NCI-H2107 (cell line): ENCODE measurements around the gene GRAMD1C.

Experiments
- DNase-seq: peaks from one replicate; lab custom pipeline; 2025; lab: John Stamatoyannopoulos, UW

GRAMD1C gene

DNA sequence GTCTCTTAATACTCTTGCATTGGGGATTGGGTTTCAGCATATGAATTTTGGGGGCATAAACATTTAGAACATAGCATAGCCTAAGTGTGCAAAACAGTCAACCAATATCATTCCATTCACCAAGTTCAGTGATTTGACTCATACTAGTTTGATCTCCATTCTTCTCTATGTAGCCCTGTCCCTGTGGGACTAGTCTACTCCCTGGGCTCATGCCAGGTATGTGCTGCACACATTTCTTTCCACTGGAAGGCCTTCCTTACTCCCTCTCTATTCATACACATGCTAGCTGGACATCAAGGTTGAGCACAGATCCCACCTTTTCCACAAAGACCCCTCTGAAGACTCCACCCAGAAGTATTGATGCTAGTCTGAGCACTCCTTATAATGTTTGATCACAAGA, 114.3 kb downstream of the GRAMD1C start:
- DNase-seq = no peak

DNA sequence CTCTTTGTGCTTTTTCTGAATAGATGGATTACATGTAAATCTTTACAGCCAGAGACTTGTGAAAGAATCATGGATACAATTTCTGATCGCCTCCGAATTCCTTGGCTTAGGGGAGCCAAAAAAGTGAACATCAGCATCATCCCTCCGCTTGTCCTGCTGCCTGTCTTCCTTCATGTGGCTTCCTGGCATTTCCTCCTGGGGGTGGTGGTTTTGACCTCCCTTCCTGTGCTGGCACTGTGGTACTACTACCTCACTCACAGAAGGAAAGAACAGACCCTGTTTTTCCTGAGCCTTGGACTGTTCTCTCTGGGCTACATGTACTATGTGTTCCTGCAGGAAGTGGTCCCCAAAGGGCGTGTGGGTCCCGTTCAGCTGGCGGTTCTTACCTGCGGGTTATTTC, 115.1 kb downstream of the GRAMD1C start:
- DNase-seq = no peak

DNA sequence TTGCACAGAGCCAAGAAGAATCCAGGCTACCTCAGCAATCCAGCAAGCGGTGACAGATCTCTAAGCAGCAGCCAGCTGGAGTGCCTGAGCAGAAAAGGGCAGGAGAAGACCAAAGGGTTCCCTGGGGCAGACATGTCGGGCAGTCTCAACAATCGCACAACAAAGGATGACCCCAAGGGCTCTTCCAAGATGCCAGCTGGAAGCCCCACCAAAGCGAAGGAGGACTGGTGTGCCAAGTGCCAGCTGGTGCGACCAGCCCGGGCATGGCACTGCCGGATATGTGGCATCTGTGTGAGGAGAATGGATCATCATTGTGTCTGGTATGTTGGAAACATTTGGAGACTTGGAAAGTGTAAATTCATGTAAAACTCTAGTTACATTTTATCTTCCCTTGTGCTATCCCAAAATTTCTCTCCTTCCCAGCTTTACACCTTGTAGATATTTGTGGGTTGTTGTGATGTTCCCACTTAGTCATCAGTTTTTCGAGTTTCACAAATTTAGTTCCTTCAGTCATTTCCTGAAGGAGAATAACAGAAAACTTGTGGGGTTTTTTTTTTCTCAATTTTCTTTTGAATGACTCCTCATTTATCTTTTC, 115.6 kb downstream of the GRAMD1C start:
- DNase-seq = no peak

DNA sequence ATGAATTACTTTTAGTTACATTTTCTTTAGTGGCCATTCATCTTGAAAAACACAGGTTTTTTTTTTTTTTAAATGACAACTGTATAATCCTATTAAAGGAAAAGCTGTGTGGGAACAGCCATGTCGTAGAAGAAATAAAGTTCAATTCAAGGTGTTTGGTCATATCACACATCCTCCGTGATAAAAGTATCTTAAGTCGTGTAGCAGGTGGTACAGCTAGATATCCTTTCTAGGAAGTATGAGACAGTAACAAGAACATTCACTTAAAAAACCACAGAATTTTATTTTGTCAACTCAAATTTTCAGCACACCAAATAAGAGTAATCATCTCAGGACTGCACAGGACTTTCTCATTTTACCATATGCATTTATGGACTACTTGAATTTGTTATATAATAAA, 125.3 kb downstream of the GRAMD1C start:
- no peak for DNase-seq

DNA sequence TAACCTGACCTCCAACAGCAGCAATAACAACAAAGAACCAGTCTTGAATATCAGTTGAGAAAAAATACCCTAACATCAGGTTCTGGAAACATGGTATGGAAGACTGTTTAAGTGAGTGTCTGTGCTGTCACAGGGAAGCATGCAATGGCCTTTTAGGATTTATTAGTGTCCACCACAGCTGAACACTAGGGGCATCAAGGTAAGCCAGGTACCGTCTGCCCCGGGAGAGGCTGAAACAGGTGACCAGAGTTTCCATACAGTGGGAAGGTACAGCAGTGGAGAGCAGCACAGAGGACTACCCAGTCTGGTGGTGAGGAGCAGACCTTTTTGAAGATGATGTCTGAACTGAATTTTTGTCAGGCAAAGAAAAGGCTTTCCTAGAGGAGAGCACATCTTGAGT, 127.6 kb downstream of the GRAMD1C start:
- no peak for DNase-seq

DNA sequence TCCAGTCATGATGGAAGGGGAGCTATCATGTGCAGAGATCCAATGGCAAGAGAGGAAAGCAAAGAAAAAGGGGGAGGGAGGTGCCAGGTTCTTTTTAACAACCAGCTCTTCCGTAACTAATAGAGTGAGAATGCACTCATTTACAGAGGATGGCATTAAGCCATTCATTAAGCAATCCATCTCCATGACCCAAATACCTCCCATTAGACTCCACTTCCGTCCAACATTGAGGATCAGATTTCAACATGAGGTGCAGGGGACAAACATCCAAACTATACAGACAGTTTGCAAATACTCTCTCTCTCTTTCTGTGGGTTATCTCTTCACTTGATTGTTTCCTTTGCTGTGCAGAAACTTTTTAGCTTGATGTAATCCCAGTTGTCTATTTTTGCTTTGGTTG, 130.4 kb downstream of the GRAMD1C start:
- DNase-seq = no peak

DNA sequence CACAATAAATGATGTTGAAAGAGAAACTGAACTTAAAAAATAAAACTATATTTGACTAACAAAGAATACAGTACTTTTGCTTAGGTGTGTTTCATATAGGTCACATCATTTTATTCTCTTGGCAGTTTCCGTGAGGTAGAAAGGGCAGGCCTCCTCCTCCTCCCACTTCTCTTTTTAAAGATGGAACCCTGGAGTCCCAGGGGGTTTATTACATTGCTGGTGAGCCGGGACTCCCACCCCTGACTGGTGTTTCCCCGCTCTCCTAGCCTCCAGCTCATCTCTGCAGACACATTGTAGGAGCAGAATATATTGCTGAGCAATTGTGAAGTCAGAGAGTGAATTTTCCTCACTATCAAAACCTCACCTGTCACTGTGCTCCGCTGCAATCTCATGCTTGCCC, 139.2 kb downstream of the GRAMD1C start:
- DNase-seq = no peak

DNA sequence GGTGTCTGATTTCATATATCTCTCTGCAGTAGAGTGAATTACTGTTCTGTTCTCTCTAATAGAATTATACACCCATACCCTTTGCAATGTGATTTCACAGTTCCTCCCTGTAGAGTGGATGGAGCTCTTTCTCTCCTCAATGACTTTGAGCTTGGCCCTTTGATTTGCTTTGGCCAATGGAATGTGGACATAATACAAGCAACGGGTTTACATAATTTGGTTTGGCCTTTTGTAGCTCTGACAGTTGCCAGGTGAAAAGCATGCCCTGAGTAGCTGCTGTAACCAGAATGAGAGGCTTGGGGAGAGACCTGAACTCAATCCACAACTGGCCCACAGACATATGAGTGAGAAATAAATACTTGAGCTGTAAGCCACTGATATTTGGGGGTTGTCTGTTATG, 141.3 kb downstream of the GRAMD1C start:
- DNase-seq = no peak

DNA sequence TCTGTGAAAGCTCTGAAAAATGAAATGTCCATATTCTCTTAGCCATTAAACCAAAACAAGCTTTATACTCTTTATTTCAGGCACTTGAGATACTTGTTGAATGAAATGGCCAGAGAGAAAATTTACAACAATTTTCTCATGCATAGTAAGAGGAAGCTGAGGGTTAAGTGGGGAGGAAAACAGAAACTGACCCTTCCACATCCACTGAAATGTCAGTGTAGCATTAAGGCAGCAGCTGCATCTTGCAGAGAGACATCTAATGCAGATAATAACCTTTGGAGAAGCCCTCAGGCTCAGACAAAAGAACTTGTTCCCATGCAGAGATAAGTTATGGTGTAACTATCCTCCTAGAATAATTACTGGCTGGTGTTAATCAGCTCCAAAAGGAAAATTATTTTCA, 143.2 kb downstream of the GRAMD1C start:
- DNase-seq = no peak

DNA sequence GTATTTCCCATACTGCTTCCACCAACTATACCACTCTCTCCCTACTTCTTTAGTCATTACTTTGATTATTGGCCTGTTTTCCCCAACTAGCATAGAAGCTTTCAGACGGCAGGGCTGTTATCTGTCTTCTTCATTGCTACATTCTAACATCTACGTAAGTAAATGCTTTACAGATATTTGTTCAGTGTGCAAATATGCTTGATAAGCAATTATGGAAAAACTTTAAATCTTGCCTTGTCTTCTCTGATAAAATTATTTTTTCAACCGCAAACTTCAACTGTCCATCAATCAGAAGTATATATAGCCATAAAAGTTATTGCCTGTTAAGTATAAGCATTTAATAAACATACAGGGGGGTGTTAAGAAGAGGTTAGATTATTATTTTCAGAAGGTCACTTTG, 145.0 kb downstream of the GRAMD1C start:
- DNase-seq = no peak

DNA sequence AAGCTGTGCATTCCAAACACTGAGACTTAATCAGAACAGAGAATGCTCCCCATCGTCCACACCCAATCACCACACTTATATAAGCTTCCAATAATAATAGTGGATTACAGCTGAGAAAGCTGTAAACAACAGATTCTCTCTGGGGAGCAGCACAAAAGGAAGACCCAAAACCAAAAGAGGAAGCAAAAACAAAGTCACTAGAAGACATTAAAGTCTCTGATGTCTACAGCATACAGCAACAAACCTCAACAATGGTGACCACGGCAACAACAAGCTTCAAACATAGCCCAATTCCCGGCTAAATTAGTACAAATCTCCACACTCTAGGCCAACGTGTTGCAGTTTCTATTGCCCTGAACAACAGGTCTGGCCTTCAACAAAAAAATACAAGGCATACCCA, 147.0 kb downstream of the GRAMD1C start:
- no peak for DNase-seq
